SIG-M5 (cell line): ENCODE measurements around the gene SMPDL3B.

ENCODE experiments used
- DNase-seq: peaks from one replicate; lab custom pipeline; 2025; lab: John Stamatoyannopoulos, UW

SMPDL3B gene, protein sequence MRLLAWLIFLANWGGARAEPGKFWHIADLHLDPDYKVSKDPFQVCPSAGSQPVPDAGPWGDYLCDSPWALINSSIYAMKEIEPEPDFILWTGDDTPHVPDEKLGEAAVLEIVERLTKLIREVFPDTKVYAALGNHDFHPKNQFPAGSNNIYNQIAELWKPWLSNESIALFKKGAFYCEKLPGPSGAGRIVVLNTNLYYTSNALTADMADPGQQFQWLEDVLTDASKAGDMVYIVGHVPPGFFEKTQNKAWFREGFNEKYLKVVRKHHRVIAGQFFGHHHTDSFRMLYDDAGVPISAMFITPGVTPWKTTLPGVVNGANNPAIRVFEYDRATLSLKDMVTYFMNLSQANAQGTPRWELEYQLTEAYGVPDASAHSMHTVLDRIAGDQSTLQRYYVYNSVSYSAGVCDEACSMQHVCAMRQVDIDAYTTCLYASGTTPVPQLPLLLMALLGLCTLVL

DNA sequence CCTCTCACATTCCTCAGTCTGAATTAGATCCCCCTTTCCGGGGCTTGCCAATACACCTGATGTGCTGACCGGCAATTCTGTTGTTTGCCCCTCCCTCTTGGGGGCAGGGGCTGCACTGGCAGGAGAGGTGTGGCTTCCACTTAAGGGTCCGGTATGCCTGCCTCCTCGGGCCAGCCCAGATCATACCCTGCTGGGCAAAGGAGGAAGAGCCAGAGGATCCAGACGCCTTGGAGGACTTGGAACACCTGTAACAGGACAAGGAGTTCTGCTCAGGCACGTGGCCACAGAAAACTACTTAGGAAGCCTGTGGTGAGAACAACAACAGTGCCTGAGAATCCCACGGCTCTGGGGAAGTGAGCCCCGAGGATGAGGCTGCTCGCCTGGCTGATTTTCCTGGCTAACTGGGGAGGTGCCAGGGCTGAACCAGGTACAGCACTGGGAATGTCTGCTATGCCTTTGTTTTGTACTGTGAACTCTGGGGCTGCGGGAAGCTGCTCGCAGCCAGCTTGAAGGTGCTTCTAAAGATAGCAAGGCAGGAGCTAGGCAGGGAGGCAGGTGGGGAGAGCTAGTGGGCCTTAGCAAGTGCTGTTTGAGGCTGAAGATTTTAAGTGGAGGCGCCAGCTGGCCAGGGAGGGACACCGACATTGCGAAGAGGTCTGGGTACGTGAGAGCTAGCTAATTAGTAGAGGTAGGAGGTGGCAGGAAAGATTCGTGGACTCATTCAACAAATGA lies at the start of gene SMPDL3B:
TSS of gene SMPDL3B (plus strand) at position 183 of the 732 bp plus-strand sequence. CDS start at position 367, 184 bp downstream.
- no peak for DNase-seq

GRCh38 chr1:27885114-27885528 lies 49.7 kb upstream of the SMPDL3B start:
- DNase-seq = peak; percentile 62

DNA sequence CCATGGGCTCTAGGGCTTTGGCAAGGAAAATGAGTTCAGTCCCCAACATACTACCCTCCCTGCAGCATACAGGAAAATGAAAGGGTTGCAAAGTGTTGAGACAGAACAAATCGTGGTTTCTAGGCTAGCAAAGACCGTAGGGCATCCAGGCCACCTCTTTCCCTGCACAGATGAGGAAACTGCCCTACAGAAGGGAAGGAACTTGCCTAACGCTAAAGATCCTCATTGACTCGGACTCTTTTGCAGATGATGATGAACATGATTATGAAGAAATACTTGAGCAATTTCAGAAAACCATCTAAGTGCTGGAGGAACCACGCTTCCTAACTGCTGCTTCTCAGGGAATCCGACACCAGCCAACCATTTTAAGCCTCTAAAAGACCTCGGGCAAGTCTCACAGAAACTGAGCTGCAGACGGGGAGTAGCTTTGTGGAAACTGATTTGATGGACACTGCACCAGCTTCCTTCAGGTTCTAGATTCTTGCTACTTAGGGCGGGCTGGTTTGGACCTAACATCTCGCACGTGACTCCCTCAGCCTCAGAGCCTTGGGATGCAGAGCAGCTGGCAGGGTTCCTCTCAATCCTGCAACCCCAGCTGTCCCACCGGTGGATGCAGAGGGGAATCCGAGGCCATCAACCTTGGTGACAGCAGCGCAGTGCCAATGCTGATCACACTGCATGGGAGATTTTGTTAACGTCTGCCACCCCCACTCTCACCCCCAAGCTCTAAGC lies 49.0 kb upstream of the SMPDL3B start:
- DNase-seq = peak; percentile 85

- no peak for DNase-seq
Measured at GRCh38 chr1:27886353-27886679, 48.5 kb upstream of the SMPDL3B start.

DNA sequence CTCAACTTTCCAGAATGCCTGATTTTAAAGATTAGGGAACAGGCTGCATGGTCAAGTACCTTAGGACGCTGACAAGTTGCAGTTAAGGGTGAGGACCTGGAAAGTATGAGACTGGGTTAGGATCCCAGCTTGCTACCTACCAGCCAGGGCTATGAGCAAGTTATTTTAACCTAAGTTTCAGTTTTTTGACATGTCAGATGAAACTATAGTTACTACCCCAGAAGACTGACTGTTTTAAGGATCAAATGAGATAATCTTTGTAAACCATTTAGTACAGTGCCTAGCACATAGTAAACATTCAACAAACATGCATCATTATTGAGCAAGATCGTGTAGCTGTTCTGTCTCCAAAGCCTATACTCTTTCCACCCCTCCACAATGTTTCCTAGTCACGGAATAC lies 48.1 kb upstream of the SMPDL3B start:
- DNase-seq = no peak

DNA sequence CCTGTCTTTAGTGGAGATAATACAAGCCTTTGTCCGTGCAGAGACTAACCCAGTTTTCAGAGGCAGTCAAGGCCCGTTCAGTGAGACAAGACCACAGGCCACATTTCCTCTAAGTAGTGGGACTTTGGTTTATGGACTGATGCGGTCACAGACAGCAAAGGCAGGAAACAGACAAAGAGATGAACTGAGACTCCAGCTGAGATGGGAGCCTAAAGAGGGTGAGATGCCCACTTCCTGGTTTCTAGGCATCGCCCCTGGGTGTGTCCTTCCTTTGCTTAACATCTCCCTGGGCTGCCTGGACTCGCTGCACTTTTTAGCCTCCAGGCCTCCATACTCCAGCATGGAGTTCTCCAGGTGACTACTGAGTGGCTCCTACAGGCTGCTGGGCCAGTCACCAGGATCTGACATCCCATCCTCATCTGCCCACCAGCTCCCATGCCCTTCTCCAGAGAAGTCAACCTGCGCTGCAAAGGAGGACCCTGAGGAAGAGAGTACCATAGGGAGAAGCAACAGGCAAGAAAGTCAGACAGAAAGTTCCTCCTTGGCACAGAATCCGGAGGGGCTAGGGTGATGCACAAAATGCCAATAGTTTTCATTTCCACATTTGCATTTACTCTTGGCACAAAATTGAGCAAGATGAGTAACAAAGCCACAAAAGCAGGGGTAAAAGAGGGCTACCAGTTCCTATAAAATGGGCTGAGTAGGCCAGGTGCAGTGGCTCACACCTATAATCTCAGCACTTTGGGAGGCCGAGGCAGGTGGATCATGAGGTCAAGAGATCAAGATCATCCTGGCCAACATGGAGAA lies 47.4 kb upstream of the SMPDL3B start:
- peak; percentile 68 for DNase-seq

DNA sequence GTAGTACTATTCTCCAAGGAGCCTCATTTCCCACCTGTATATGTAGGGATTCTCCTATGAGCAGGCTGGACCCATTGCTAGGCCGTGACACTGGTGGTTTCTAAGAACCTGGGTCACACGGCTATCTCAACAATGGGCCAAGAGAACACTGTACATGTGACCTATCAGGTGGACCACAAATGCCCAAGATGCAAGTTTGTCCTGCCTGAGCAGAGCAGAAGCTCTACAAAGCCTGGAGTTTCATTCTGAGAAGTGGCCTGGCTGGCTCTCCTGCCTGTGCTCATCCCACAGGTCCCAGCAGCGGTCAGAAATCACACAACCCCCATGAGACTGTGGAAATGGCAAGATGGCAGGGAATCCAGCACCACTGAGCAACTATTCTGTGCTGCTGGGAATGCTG lies 45.3 kb upstream of the SMPDL3B start:
- DNase-seq = no peak

GRCh38 chr1:27891196-27891889 lies 43.5 kb upstream of the SMPDL3B start:
- no peak for DNase-seq

- no peak for DNase-seq
Measured at GRCh38 chr1:27894521-27894920, 40.3 kb upstream of the SMPDL3B start.

GRCh38 chr1:27906759-27907158 lies 28.0 kb upstream of the SMPDL3B start:
- no peak for DNase-seq

GRCh38 chr1:27912429-27912828 lies 22.4 kb upstream of the SMPDL3B start:
- no peak for DNase-seq

DNA sequence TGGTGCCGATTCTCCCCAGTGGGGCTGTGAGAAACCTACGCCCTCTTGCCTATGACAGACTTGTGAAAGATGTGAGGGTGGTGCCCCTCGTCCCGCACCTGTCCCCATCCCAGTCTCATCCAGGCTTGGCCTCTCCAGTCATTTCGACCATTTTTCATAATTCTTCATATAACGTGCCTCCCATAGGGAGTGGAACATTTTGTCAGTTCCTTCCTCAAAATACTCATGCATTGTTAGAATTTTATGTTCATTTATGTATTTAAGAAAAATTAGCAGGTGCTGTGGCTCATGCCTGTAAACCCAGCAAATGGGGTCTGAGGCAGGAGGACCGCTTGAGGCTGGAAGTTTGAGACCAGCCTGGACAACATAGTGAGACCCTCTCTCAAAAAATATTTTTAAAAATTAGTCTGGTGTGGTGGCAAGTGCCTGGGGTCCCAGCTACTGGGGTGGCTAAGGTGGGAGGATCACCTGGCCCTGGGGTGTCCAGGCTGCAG lies 19.7 kb upstream of the SMPDL3B start:
- no peak for DNase-seq

DNA sequence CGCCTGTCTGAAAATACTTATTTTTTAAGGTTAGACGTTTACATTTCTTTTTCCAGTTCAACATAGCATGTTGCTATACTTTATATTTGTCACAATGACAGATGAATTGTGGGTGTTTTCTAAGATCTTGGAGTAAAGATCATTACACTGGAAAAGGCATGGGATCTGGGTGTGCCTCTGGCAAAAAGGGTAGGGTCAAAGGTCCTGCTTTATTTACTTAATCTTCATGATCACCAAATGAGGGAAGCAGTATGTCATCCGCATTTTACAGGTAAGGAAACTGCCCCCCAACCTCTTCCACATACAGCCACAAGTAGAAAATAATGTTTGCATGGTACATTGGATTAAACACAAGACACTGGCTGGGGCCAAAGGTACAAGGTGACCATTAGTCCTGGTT lies 12.5 kb upstream of the SMPDL3B start:
- no peak for DNase-seq

GRCh38 chr1:27928216-27928954 lies 6.4 kb upstream of the SMPDL3B start:
- no peak for DNase-seq

GRCh38 chr1:27931184-27931583 lies 3.6 kb upstream of the SMPDL3B start:
- DNase-seq = no peak

GRCh38 chr1:27931759-27932158 lies 3.0 kb upstream of the SMPDL3B start:
- DNase-seq = peak; percentile 20

DNA sequence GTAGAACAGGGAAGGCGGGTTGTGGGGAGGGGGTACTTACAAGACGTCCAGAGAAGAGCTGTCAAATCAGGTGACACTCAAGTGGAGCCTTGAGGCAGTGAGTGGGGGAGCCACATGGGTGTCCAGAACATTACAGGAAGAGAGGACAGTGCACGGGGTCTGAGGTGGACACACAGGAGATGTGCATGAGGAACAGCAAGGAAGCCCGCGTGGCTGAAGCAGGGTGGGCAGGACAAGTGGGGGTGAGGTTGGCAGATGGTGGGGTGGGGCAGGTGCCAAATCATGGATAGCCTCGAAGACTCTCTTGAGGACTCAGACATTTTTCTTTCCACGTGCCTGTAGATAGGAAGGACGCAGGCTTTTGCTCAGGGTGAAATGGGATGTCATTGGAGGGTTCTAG lies 921 bp downstream of the SMPDL3B start:
- DNase-seq = no peak

DNA sequence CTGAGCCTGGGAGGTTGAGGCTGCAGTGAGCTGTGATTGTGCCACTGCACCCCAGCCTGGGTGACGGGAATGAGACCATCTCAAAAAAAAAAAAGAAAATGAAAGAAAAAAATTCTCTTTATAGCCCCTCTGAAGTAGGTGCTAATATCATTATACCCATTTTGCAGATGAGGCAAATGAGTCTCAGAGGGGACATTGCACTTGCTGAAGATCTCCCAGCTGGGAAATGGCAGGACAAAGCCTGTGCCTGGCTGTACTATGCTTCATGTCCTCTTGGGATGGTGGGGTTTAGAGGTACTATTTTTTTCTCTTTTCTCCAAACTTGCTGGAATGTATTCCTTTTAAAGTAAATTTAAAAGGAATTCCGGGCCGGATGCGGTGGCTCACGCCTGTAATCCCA lies 1.6 kb downstream of the SMPDL3B start:
- no peak for DNase-seq

DNA sequence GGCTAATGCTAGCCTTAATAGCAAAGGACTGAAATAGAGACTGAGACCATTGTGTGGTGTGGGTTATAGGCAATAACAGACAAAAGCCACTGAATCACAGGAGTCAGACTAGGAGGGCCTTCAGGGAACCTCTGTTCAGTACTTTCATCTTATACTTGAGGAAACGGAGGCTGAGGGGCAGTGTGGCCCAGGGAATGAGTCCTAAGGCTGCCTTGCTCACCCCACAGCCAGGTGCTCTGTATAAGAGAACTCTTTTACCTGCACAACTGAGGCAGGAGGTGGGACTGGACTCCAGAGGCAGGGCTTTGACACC lies 2.7 kb downstream of the SMPDL3B start:
- DNase-seq = no peak

DNA sequence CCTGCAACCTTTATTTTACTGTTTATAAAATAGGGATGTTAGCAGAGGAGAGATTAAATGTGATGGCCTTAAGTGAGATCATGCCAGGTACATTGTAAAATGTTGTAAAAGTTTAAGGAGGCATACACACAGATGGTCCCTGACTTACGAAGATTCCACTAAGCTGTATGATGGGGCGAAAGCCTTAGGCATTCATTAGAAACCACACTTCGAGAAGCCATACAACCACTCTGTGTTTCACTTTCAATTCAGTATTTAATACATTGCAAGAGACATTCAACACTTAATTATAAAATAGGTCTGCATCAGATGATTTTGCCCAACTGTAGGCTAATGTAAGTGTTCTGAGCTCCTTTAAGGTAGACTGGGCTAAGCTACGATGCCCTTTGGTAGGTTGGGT lies 3.7 kb downstream of the SMPDL3B start:
- DNase-seq = no peak

- no peak for DNase-seq
Measured at GRCh38 chr1:27940297-27940696, 5.5 kb downstream of the SMPDL3B start.
